Hindlimb muscle (tissue), 1 donor: ENCODE results near the gene OXCT2. TPM values are rescaled to one million over a fixed set of nuclear protein-coding genes. Genes with fewer than 3 reads are reported as not detected.
"Not testable (repeated sequence)": the region's sequence is repeated elsewhere in the genome, so short reads cannot be mapped to it uniquely, and the experiment has no call there.

Experiments used
- DNase-seq: peaks from one replicate; pipeline ENCODE4 v3.0.0-alpha.2; 2013
- polyA plus RNA-seq: library from polyadenylated mRNA; unstranded; fragments of 120-200 nt; gene quantifications from one replicate; pipeline ENCODE4 v1.2.1, GENCODE V29; 2013; ENCODE audit not compliant: insufficient read length

The OXCT2 gene
- polyA plus RNA-seq: 0.37 TPM

DNA sequence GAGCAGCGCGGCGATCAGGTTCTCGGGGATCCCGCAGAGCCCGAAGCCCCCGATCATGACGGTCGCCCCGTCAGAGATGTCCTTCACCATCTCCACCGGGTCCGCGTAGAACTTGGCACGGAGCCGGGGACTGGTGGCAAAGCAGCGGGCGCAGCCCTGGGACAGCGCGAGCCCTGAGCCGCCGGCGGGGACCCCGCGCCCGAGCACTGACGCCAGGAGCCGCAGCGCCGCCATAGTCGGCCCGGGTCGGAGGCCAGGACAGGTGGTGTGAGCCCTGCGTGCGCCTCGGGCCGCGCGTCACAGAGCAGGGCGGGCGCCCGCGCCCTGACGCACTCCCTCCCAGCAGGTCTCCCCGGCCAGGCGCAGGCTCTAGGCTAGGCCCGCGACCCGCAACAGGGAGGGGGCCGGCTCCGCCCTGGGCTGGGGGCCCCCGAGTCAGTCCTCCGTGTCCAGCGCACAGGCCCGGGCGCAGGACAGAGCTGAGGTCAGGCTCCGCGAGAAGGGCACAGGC lies at the start of gene OXCT2:
TSS of gene OXCT2 (minus strand) at position 327 of the 511 bp plus-strand sequence. CDS start at position 234, 93 bp downstream.
- DNase-seq: not testable (repeated sequence)

GRCh38 chr1:39819091-39819812 lies 48.1 kb upstream of the OXCT2 start:
- DNase-seq: no peak

- no peak for DNase-seq
These were observed 47.3 kb upstream of the OXCT2 start for GRCh38 chr1:39818482-39818881.

- DNase-seq: not testable (repeated sequence)
These were observed 46.2 kb upstream of the OXCT2 start for GRCh38 chr1:39817091-39817932.

DNA sequence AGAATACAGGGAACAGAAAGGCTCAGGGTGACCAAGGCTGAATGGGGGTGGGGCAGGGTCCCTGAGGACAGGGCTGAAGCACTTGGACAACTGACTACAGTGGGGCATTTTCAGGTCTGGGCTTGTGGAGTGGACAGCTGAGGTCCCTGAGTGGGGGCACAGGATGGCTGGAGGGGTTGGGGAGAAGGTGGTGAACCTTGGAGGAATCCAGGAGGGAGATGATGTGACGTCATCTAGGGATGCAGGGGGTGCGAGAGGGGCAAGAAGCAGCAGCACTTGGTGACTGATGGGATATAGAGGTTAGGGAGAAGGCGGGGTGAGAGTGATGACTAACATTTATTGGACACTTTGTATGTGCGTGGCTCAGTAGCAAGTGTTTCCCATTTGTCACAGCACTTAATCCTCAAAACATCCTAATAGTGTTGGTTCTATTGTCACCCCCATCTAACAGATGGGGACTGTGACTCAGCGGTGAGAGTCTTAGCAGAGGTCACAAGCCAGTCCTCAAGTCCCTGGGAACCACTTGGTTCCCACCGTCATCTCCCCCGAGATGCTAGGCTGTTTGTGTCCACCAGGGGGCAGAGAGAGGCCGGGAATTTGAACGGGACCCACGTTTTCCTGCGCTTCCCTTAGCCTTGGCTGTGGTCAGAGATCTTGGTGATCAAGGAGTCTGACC lies 45.4 kb upstream of the OXCT2 start:
- peak; percentile 66 for DNase-seq

DNA sequence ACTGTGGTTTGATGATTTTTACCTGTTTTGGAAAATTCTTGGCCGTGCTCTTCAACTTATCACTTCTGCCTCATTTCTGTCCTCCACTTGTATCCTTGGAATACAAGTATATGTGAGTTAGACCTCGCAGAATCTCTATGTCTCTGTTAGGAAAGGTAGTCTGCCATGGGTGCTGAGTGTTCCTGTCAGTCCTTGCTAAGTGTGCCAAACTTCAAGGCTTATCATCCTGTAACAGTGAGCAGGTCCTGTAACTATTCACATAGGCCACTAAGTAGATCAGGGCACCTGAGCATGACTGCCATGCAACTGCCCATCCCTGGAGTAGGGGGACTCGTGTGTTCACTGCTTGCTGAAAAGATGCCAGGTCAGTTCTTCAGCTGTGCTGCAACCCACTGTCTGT lies 41.8 kb upstream of the OXCT2 start:
- no peak for DNase-seq

DNA sequence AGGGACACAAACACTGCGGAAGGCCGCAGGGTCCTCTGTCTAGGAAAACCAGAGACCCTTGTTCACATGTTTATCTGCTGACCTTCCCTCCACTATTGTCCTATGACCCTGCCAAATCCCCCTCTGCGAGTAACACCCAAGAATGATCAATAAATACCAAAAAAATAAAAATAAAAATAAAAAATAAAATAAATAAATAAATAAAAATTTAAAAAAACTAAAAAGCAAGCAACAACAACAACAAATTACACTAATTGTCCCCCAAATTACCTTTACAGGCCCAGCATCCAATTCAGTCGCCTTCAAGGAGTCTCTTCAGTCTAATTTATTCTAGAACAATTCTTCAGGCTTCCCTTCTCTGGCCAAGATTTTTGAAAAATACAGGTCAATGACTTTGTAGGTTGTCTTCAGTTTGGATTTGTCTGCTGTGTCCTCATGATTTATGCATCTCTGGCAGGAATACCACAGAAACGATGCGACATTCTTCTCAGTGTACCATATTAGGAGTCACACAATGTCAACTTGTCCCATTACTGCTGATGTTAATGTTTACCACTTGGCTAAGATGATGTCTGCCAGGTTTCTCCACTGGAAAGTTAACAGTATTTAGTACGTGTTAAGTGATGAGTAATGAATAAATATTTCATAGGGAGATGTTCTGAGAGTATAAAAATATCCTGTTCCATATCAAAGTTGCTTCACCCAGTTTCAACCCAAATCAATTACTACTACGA lies 37.8 kb upstream of the OXCT2 start:
- no peak for DNase-seq

DNA sequence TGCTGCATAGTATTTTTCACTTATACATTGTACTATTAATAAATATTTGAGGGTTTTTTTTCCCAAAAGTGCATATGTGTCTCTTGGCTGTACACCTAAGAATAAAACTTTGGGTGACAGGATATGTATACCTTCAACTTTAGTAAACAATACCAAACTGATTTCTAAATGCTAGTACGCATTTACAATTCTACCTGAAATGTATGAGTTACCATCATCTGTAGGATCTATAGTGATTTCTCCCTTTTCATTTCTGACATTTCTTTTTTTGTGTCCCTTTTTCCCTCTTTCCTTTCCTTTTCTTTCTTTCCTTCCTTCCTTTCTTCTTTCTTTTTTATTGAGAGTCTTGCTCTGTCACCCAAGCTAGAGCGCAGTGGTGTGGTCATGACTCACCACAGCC lies 34.2 kb upstream of the OXCT2 start:
- DNase-seq: no peak

DNA sequence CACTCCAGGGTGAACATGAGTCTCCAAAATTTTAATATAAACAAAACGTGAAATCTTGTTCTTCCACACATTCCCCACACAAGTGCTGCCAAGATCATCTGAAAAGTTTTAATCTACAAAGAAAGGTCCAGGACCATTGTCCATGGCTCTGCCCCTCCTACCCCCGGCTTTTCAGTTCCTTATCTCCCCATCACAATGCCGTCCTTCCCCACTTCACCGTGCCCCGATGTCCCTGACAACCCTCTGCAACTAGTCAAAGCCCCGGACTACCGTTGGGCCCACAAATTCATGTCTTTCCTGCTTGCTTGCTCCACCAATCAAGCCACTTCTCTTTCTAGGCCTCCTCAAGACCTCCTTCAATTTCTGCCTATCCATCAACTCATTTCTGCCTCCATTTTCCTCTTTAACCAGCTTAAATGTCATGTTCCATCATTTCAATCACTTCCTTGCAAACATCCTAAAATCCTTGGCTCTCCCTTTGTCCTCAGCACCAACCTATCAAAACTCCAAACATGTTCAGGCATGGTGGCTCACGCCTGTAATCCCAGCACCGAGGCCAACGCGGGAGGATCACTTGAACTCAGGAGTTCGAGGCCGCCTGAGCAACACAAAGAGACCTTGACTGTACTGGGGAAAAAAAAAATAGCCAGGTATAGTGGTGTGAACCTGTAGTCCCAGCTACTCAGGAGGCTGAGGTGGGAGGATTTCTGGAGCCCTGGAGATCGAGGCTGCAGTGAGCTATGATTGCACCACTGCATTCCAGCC lies 31.5 kb upstream of the OXCT2 start:
- no peak for DNase-seq

- no peak for DNase-seq
These were observed 29.3 kb upstream of the OXCT2 start for GRCh38 chr1:39800471-39800835.

GRCh38 chr1:39799770-39800470 lies 28.8 kb upstream of the OXCT2 start:
- DNase-seq: peak; percentile 11

DNA sequence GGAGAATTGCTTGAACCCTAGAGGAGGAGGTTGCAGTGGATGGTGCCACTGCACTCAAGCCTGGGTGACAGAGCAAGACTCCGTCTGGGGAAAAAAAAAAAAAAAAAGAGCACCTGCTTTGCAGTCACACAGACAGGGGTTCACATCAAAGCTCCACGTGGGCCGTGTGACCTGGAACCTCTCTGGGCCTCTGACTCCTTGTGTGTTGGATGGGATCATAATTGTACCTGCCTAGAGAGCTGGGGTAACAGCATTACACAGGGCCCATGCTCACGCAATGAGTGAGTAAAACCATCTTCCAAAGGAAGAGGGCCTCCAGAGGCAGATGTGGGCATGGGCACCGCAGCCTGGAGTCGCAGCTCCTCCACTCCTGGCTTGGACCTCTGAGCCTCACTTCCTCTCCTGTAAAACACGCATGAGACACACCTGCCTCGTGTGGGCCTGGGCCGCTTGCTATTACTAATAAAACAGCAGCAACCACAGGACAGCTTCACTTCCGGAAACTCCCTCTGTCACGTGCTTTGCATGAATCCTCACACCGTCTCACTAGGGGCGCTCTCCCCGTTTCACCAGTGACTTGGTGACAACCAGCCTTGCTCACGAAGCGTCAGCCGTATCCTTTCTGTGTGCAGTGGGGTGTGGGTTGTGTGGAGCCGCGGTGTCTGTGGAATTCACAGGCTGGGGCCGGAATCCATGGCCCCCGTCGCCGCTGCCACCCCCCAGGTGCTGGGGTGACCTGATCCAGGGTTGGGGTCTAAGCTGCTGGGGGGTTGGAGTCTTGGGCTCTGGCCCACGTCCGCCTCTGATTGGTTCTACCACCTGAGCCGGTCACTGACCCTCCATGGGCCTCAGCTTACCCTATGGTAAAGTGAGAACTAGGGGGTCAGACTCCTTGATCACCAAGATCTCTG lies 28.0 kb upstream of the OXCT2 start:
- peak; percentile 23 for DNase-seq

- no peak for DNase-seq
These were observed 24.5 kb upstream of the OXCT2 start for GRCh38 chr1:39795651-39796050.

DNA sequence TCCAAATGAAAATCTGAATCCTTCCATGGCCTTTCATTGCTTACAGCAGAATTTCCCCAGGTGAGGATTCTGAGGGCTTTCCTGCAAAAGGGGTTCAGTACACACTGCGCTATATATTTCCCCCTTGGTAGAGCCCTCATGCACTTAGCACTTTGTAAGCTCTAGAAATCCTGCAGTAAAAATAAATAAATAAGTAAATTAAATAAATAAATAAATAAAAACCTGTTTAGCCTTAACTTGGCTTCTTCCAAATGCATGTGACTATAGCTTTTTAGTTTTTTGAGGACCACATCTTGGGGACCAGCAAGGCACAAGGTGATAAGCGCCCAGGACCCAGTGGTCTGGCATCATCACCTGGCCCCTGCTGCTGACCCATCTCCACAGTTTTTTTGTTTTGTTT lies 20.7 kb upstream of the OXCT2 start:
- DNase-seq: no peak

DNA sequence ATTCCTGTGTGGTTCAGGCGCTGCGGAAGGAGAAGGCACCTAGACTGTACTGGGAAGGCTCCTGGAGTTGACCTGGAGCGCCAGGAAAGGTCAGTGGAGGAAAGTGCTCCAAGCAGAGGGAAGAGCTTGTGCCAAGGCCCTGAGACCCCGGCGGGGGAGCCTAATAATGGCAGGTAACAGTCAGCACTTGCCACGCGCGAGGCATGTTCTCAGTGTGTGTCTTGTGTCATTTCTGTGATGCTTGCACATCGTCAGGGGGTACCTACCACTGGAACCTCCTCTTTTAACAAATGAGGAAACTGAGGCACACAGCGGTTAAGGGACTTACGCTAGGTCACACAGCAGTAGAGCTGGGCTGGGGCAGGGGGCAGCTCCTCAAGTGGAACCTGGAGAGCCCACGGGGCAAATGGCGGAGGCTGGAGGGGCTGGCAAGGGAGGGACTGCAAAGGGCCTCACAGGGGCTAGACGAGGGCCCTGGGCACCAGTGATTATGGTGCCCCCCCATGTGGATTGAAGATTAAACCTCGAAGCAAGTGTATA lies 18.5 kb upstream of the OXCT2 start:
- no peak for DNase-seq

DNA sequence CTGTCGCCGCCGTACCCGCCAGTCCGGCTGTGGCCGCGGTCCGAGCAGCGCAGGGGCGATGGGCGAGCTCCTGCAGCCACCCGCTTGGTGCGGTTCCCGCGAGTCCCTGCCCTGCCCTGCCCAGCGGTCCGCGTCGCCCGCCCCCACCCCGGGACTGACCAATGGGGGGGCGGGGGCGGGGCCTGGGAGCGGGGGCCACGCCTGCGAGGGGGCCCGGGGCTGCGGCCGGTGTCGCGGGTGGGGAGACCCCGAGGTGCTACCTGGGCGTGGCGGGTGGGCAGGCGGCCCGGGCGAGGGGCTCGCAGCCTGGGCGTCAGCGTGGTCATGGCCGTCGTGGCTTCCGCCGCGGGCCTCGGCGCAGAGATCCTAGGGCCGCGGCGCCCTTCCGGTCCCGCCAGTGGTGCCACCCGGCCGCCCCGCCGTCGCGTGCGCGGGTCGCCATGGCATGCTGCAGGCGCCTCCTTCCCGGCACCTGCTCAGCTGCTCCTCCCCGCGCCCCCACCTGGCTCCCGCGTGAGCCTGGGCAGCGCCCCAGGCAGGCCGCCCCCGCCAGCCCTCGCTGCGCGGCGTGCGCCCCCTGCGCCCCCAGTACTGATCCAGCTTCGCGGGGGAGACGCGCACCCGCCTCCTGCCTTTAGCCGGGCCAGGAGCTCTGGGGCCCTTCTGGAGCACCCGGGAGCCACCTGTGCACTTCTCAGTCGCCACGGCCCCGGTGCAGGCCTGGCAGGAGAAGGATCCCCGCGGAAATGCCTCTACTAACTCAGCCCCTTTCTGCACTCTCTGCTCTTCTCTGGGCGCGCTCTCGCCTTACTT lies 17.8 kb upstream of the OXCT2 start, which contains the start of gene BMP8B:
TSS of gene BMP8B (minus strand) at position 108 of the 813 bp plus-strand sequence. CDS start 380 bp downstream, outside the sequence.
- DNase-seq: peak; percentile 13

DNA sequence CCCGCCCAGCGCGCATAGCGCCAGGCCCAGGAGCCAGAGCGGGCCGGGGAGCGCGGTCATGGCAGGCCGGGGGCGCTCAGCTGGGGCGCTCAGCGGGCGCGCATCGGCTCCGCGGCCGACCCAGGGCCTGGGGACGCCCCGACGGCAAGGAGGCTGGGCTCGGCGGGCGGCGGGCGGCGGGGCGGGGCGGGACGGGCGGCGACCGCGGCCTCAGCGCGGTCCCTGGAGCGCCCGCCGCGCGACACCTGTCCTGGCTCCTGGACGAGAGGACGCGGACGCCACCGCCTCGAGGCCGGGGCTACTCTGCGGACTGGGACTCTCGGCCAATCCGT lies 17.2 kb upstream of the OXCT2 start:
- no peak for DNase-seq

DNA sequence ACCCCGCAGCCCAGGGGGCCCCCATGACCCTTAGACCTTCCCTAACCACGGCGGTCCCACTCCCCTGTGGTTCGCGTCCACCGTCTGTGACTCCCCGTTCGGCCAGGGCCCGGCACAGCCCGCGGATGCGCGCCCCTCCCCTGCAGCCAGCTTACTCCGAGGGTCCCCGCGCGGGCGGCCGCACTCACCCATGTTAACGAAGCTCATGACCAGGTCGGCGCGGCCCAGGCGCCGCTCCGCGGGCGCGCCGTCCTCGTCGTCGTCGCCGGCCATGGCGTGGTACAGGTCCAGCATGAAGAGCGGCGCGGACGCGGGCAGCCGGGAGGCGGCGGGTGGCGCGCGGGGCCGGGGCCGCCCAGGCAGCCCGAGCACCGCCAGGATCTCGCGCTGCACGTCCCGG lies 16.8 kb upstream of the OXCT2 start:
- DNase-seq: not testable (repeated sequence)

GRCh38 chr1:39787468-39787867 lies 16.3 kb upstream of the OXCT2 start:
- DNase-seq: no peak
